ENCODE measurements around the gene PPIH. TPM values are rescaled to one million over a fixed set of nuclear protein-coding genes. Genes with fewer than 3 reads are reported as not detected.

The PPIH gene
- total RNA-seq, 3 donors from 2014 or later = 20.1 to 47.7 (median 23.3) TPM

- no peaks in the 10 kb centered on the region for H3K36me3 ChIP-seq (ENCODE audit: low read depth)
- no peak for TF ChIP-seq CTCF (IDR thresholded peaks at IDR 0.05)
- no peaks in the 10 kb centered on the region for H3K9me3 ChIP-seq
- peaks cover 64% of the 10 kb centered on the region for H3K4me1 ChIP-seq (ENCODE audit: low read depth)
- intact Hi-C loops (cut with DNase I, micrococcal nuclease) = no loop called here
- no peak for DNase-seq
- H3K4me3 ChIP-seq = no peak overlapping the region
- ATAC-seq = no peak
Measured at GRCh38 chr1:42691157-42691498, 32.9 kb downstream of the PPIH start.

DNA sequence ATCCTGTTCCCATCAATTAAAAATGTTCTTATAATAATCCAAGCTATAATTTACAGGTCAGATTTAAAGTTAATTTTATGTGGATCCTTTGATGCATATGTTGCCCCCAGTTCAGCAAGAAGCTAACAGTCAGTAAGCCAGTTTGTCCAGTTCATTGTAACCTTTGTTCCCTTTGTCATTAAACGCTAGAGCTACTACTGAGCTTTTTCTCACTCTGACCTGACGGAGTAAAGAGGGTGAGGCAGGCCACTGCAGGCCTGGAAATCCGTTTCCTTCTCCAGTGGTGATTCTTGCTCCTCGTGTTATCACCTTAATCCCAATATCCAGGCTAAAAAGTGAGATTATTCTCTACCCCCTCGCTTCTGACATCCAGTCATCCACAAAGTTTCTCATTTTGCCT, 34.2 kb downstream of the PPIH start:
- intact Hi-C loops (cut with DNase I, micrococcal nuclease) = no loop called here
- Histone ChIP-seq H3K4me1 (ENCODE audit: low read depth) (peaks cover 51% of the 10 kb centered on the region), H3K4me3 (no peak overlapping the region), H3K36me3 (ENCODE audit: low read depth) (no peaks in the 10 kb centered on the region), H3K9me3 (no peaks in the 10 kb centered on the region)
- ATAC-seq = peak; percentile 92
- no peak for TF ChIP-seq CTCF (IDR thresholded peaks at IDR 0.05)
- DNase-seq = peak in 1 of 3 donors; percentile 69

- H3K9me3 ChIP-seq = no peaks in the 10 kb centered on the region
- intact Hi-C loops (cut with DNase I, micrococcal nuclease) = no loop called here
- H3K4me3 ChIP-seq = no peak overlapping the region
- DNase-seq (no peak), ATAC-seq (peak; percentile 76)
- peaks cover 48% of the 10 kb centered on the region for H3K4me1 ChIP-seq (ENCODE audit: low read depth)
- TF ChIP-seq CTCF (IDR thresholded peaks at IDR 0.05) = no peak
- no peaks in the 10 kb centered on the region for H3K36me3 ChIP-seq (ENCODE audit: low read depth)
Measured at GRCh38 chr1:42692911-42693310, 34.7 kb downstream of the PPIH start.

DNA sequence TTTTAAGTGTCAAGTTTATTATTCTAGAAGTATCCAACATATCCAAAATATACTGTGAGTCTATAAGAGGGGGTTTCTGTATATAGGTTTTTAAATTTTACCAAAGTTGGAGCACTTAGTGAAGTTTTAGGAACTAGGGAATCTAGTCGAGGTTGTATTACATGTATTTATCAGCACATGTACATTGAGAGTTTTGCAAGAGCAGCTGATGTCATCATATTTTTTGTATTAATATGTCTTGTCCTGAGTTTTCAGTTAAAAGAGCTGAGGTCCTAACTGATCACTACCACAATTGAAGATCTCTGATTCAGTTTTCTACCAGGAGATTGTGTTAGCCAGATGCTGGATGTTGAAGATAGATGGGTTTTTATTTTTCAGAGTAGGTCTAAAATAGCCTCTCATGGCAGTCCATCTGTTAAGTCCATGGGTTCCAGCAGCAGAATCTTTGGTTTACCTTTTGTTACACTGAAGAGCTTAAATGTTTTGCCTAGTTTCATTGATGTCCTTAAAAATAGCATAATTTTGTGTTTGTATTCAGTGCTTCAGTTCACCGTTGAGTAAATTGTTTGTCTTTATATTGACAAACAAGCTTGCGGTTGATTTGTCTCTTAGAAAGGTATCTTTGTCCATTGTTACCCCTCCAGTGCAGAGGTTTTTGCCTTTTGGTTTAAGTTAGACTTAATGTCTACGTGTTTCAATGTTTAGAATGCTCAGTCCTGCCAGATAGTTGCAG, 40.0 kb downstream of the PPIH start:
- no peak for DNase-seq
- ATAC-seq = no peak
- no peaks in the 10 kb centered on the region for H3K9me3 ChIP-seq
- no peak for TF ChIP-seq CTCF (IDR thresholded peaks at IDR 0.05)
- intact Hi-C loops (cut with DNase I, micrococcal nuclease) = no loop called here
- peaks cover 8% of the 10 kb centered on the region for H3K4me1 ChIP-seq (ENCODE audit: low read depth)
- peaks cover 7% of the 10 kb centered on the region for H3K36me3 ChIP-seq (ENCODE audit: low read depth)
- H3K4me3 ChIP-seq = no peak overlapping the region

GRCh38 chr1:42700006-42700405, 41.8 kb downstream of the PPIH start:
- Histone ChIP-seq H3K4me3 (no peak overlapping the region), H3K36me3 (ENCODE audit: low read depth) (peaks cover 7% of the 10 kb centered on the region), H3K9me3 (no peaks in the 10 kb centered on the region), H3K4me1 (ENCODE audit: low read depth) (no peaks in the 10 kb centered on the region)
- TF ChIP-seq CTCF (IDR thresholded peaks at IDR 0.05) = no peak
- ATAC-seq = no peak
- no peak for DNase-seq
- intact Hi-C loops (cut with DNase I, micrococcal nuclease) = no loop called here

All from mucosa of descending colon (tissue), 3 donors.